Hepatic stellate cell (primary cell): ENCODE results near the gene CWC27.

Source experiments
- DNase-seq: peaks from one replicate; pipeline ENCODE4 v3.0.0; 2011; ENCODE audit warnings: low spot score

CWC27 gene

GRCh38 chr5:64978546-64978945 lies 209.8 kb downstream of the CWC27 start:
- DNase-seq: no peak

GRCh38 chr5:64979531-64979930 lies 210.8 kb downstream of the CWC27 start:
- DNase-seq: no peak

GRCh38 chr5:64980176-64980575 lies 211.4 kb downstream of the CWC27 start:
- no peak for DNase-seq

GRCh38 chr5:64987768-64988167 lies 219.0 kb downstream of the CWC27 start:
- DNase-seq: no peak

GRCh38 chr5:65009207-65009606 lies 240.5 kb downstream of the CWC27 start:
- DNase-seq: no peak

- DNase-seq: no peak
Measured at GRCh38 chr5:65010841-65011240, 242.1 kb downstream of the CWC27 start.

- DNase-seq: no peak
Measured at GRCh38 chr5:65012301-65012892, 243.7 kb downstream of the CWC27 start.

- no peak for DNase-seq
Measured at GRCh38 chr5:65013166-65013565, 244.4 kb downstream of the CWC27 start.

- no peak for DNase-seq
Measured at GRCh38 chr5:65014769-65015168, 246.0 kb downstream of the CWC27 start.

GRCh38 chr5:65015767-65016166 lies 247.0 kb downstream of the CWC27 start:
- no peak for DNase-seq

GRCh38 chr5:65017636-65018035 lies 248.9 kb downstream of the CWC27 start:
- no peak for DNase-seq

- DNase-seq: no peak
Measured at GRCh38 chr5:65018763-65019162, 250.0 kb downstream of the CWC27 start.

- DNase-seq: no peak
Measured at GRCh38 chr5:65020492-65020891, 251.8 kb downstream of the CWC27 start.

- DNase-seq: no peak
Measured at GRCh38 chr5:65021527-65022226, 252.9 kb downstream of the CWC27 start.

- no peak for DNase-seq
Measured at GRCh38 chr5:65022932-65023331, 254.2 kb downstream of the CWC27 start.

- no peak for DNase-seq
Measured at GRCh38 chr5:65024681-65025080, 256.0 kb downstream of the CWC27 start.

GRCh38 chr5:65026816-65027548 lies 258.3 kb downstream of the CWC27 start:
- DNase-seq: no peak

- no peak for DNase-seq
Measured at GRCh38 chr5:65029178-65029577, 260.4 kb downstream of the CWC27 start.

GRCh38 chr5:65030056-65030455 lies 261.3 kb downstream of the CWC27 start:
- DNase-seq: no peak

- DNase-seq: no peak
Measured at GRCh38 chr5:65032250-65032649, 263.5 kb downstream of the CWC27 start.

- DNase-seq: no peak
Measured at GRCh38 chr5:65034029-65034812, 265.5 kb downstream of the CWC27 start.

GRCh38 chr5:65034813-65035209 lies 266.1 kb downstream of the CWC27 start:
- no peak for DNase-seq
